HG02981 (cell line): ENCODE results near the gene ZNG1A.
"Not testable (repeated sequence)": the region's sequence is repeated elsewhere in the genome, so short reads cannot be mapped to it uniquely, and the experiment has no call there.

Experiments used
- ATAC-seq: cut with Tn5 transposase; IDR thresholded peaks from one replicate; pipeline ENCODE4 v1.9.1; 2021; ENCODE audit warnings: mild to moderate bottlenecking, moderate library complexity; ENCODE audit not compliant: unreplicated experiment

Gene ZNG1A

GRCh38 chr9:178970-179383 is at the start of gene ZNG1A:
TSS of gene ZNG1A (minus strand) at chr9:179056. CDS start at chr9:178969, 87 bp downstream.
- ATAC-seq, result not testable (repeated sequence)

GRCh38 chr9:227860-228259 is 49.0 kb upstream of the ZNG1A start:
- no peak for ATAC-seq

- no peak for ATAC-seq
Observed at GRCh38 chr9:224582-225520, 46.0 kb upstream of the ZNG1A start.

GRCh38 chr9:224026-224425 is 45.2 kb upstream of the ZNG1A start:
- ATAC-seq, result no peak

- no peak for ATAC-seq
Observed at GRCh38 chr9:223152-223551, 44.3 kb upstream of the ZNG1A start.

- ATAC-seq, result no peak
Observed at GRCh38 chr9:221989-222776, 43.3 kb upstream of the ZNG1A start.

- no peak for ATAC-seq
Observed at GRCh38 chr9:219670-220365, 41.0 kb upstream of the ZNG1A start.

- ATAC-seq, result not testable (repeated sequence)
Observed at GRCh38 chr9:219036-219435, 40.2 kb upstream of the ZNG1A start.

- ATAC-seq, result no peak
Observed at GRCh38 chr9:217950-218349, 39.1 kb upstream of the ZNG1A start.

GRCh38 chr9:216866-217265 is 38.0 kb upstream of the ZNG1A start:
- no peak for ATAC-seq

GRCh38 chr9:215631-216155 is 36.8 kb upstream of the ZNG1A start:
- no peak for ATAC-seq

GRCh38 chr9:214648-215493 is 36.0 kb upstream of the ZNG1A start, which contains the start of gene DOCK8:
TSS of gene DOCK8 (plus strand) at chr9:214865. CDS start at chr9:214977, 112 bp downstream.
- peak; percentile 82 for ATAC-seq

GRCh38 chr9:214351-214647 is 35.4 kb upstream of the ZNG1A start:
- no peak for ATAC-seq

- not testable (repeated sequence) for ATAC-seq
Observed at GRCh38 chr9:213901-214300, 35.0 kb upstream of the ZNG1A start.

- no peak for ATAC-seq
Observed at GRCh38 chr9:212297-212696, 33.4 kb upstream of the ZNG1A start.

GRCh38 chr9:211557-211956 is 32.7 kb upstream of the ZNG1A start:
- no peak for ATAC-seq

GRCh38 chr9:211036-211435 is 32.2 kb upstream of the ZNG1A start:
- ATAC-seq, result no peak

- no peak for ATAC-seq
Observed at GRCh38 chr9:209143-209758, 30.4 kb upstream of the ZNG1A start.

GRCh38 chr9:206481-206880 is 27.6 kb upstream of the ZNG1A start:
- ATAC-seq, result no peak

- not testable (repeated sequence) for ATAC-seq
Observed at GRCh38 chr9:199601-200000, 20.7 kb upstream of the ZNG1A start.
